ENCODE data around the gene ANKRD49.
A peak's percentile ranks its signal among the peaks of the same experiment; 100 is the strongest.
"Not testable (repeated sequence)": the region's sequence is repeated elsewhere in the genome, so short reads cannot be mapped to it uniquely, and the experiment has no call there.

The ANKRD49 gene

GRCh38 chr11:94477624-94478023, 16.2 kb upstream of the ANKRD49 start:
- peaks cover 16 to 30% of the 10 kb centered on the region in 2 donors for H3K4me1 Mint-ChIP-seq
- peaks cover 38 to 50% of the 10 kb centered on the region in 2 donors for H3K36me3 Mint-ChIP-seq
- DNase-seq (no peak), ATAC-seq (replicated peaks) (no peak)
- H3K27ac Mint-ChIP-seq, result no peak overlapping the region
- H3K9me3 Mint-ChIP-seq, result no peaks in the 10 kb centered on the region
- no peaks in the 10 kb centered on the region for H3K27me3 Mint-ChIP-seq
- no peak overlapping the region for H3K4me3 Mint-ChIP-seq

- H3K27me3 Mint-ChIP-seq, result no peaks in the 10 kb centered on the region
- DNase-seq, result no peak
- H3K27ac Mint-ChIP-seq, result no peak overlapping the region
- H3K4me3 Mint-ChIP-seq, result no peak overlapping the region
- H3K36me3 Mint-ChIP-seq, result peaks cover 34 to 44% of the 10 kb centered on the region in 2 donors
- no peak for ATAC-seq (replicated peaks)
- H3K9me3 Mint-ChIP-seq, result no peaks in the 10 kb centered on the region
- H3K4me1 Mint-ChIP-seq, result peaks cover 5 to 11% of the 10 kb centered on the region in 2 donors
These were observed 12.4 kb upstream of the ANKRD49 start for GRCh38 chr11:94481342-94481741.

GRCh38 chr11:94486068-94486467, 7.7 kb upstream of the ANKRD49 start:
- DNase-seq, result no peak
- ATAC-seq (replicated peaks), result no peak
- H3K36me3 Mint-ChIP-seq, result peaks cover 50 to 62% of the 10 kb centered on the region in 2 donors
- H3K27ac Mint-ChIP-seq, result no peak overlapping the region
- H3K27me3 Mint-ChIP-seq, result no peaks in the 10 kb centered on the region
- no peaks in the 10 kb centered on the region for H3K9me3 Mint-ChIP-seq
- no peak overlapping the region for H3K4me3 Mint-ChIP-seq
- peaks cover 1 to 10% of the 10 kb centered on the region in 2 donors for H3K4me1 Mint-ChIP-seq

GRCh38 chr11:94494126-94494680, 419 bp downstream of the ANKRD49 start:
- Mint-ChIP-seq H3K36me3 (peaks cover 16 to 18% of the 10 kb centered on the region in 2 donors), H3K9me3 (no peaks in the 10 kb centered on the region), H3K4me1 (peaks cover 5 to 29% of the 10 kb centered on the region in 2 donors), H3K27me3 (no peaks in the 10 kb centered on the region), H3K27ac (peak overlapping the region; percentile 97), H3K4me3 (peak overlapping the region; percentile 93 to 94)
- peak; percentile 74 to 76 for ATAC-seq (replicated peaks)
- no peak for DNase-seq

- H3K4me1 Mint-ChIP-seq, result peaks cover 1 to 5% of the 10 kb centered on the region in 2 donors
- no peaks in the 10 kb centered on the region for H3K9me3 Mint-ChIP-seq
- no peak overlapping the region for H3K27ac Mint-ChIP-seq
- no peak overlapping the region for H3K4me3 Mint-ChIP-seq
- no peaks in the 10 kb centered on the region for H3K27me3 Mint-ChIP-seq
- DNase-seq (no peak), ATAC-seq (replicated peaks) (no peak)
- peaks cover 10 to 26% of the 10 kb centered on the region in 2 donors for H3K36me3 Mint-ChIP-seq
These were observed 6.4 kb downstream of the ANKRD49 start for GRCh38 chr11:94500181-94500580.

GRCh38 chr11:94501522-94501921, 7.7 kb downstream of the ANKRD49 start:
- H3K4me1 Mint-ChIP-seq, result no peaks in the 10 kb centered on the region
- no peak overlapping the region for H3K4me3 Mint-ChIP-seq
- H3K9me3 Mint-ChIP-seq, result no peaks in the 10 kb centered on the region
- no peak overlapping the region for H3K27ac Mint-ChIP-seq
- H3K27me3 Mint-ChIP-seq, result no peaks in the 10 kb centered on the region
- DNase-seq (no peak), ATAC-seq (replicated peaks) (no peak)
- H3K36me3 Mint-ChIP-seq, result peaks cover 10 to 25% of the 10 kb centered on the region in 2 donors

- no peak for DNase-seq
- no peaks in the 10 kb centered on the region for H3K27me3 Mint-ChIP-seq
These were observed 11.0 kb downstream of the ANKRD49 start for GRCh38 chr11:94504689-94505293.

GRCh38 chr11:94506513-94506912, 12.7 kb downstream of the ANKRD49 start:
- not testable (repeated sequence) for DNase-seq; ATAC-seq (replicated peaks); H3K9me3 Mint-ChIP-seq; H3K36me3 Mint-ChIP-seq; H3K4me3 Mint-ChIP-seq; H3K4me1 Mint-ChIP-seq; H3K27ac Mint-ChIP-seq
- peaks cover 9 to 12% of the 10 kb centered on the region in 2 donors for H3K27me3 Mint-ChIP-seq

More at GRCh38 chr11:94504689-94505293, 11.0 kb downstream of the ANKRD49 start:
- ATAC-seq (replicated peaks), result peak; percentile 49 to 72
- no peak overlapping the region for H3K4me3 Mint-ChIP-seq
- H3K9me3 Mint-ChIP-seq, result no peaks in the 10 kb centered on the region
- H3K36me3 Mint-ChIP-seq, result peaks cover 5 to 12% of the 10 kb centered on the region in 2 donors
- no peak overlapping the region for H3K27ac Mint-ChIP-seq
- no peaks in the 10 kb centered on the region for H3K4me1 Mint-ChIP-seq

- Mint-ChIP-seq H3K27ac (no peak overlapping the region), H3K9me3 (no peaks in the 10 kb centered on the region), H3K36me3 (peaks cover 0 to 4% of the 10 kb centered on the region in 2 donors), H3K4me1 (peaks cover 7% of the 10 kb centered on the region in 2 donors), H3K4me3 (no peak overlapping the region), H3K27me3 (peaks cover 19 to 21% of the 10 kb centered on the region in 2 donors)
- ATAC-seq (replicated peaks) (no peak), DNase-seq (no peak)
These were observed 13.7 kb downstream of the ANKRD49 start for GRCh38 chr11:94507485-94507884.

- ATAC-seq (replicated peaks), result peak; percentile 87 to 90
- H3K27ac Mint-ChIP-seq, result peak within 1 kb of the TSS; percentile 20
- no peaks in the 10 kb centered on the region for H3K36me3 Mint-ChIP-seq
- DNase-seq, result peak; percentile 26
- H3K9me3 Mint-ChIP-seq, result no peaks in the 10 kb centered on the region
- H3K4me3 Mint-ChIP-seq, result peak within 1 kb of the TSS; percentile 83 to 86
- peaks cover 9 to 10% of the 10 kb centered on the region in 2 donors for H3K4me1 Mint-ChIP-seq
- H3K27me3 Mint-ChIP-seq, result peaks cover 38 to 49% of the 10 kb centered on the region in 2 donors
These were observed 18.4 kb downstream of the ANKRD49 start, which contains the start of gene C11orf97 for GRCh38 chr11:94511932-94512781. TSS of gene C11orf97 (plus strand) at chr11:94512461. CDS start at chr11:94512529, 68 bp downstream.

- no peak overlapping the region for H3K4me3 Mint-ChIP-seq
- DNase-seq, result no peak
- no peaks in the 10 kb centered on the region for H3K9me3 Mint-ChIP-seq
- H3K4me1 Mint-ChIP-seq, result peaks cover 9 to 10% of the 10 kb centered on the region in 2 donors
- ATAC-seq (replicated peaks), result peak in 1 of 2 donors; percentile 8
- H3K27me3 Mint-ChIP-seq, result peaks cover 38 to 49% of the 10 kb centered on the region in 2 donors
- H3K36me3 Mint-ChIP-seq, result no peaks in the 10 kb centered on the region
- H3K27ac Mint-ChIP-seq, result no peak overlapping the region
These were observed 19.3 kb downstream of the ANKRD49 start for GRCh38 chr11:94513091-94513490.

- Mint-ChIP-seq H3K36me3 (no peaks in the 10 kb centered on the region), H3K27ac (no peak overlapping the region), H3K4me3 (no peak overlapping the region), H3K9me3 (no peaks in the 10 kb centered on the region), H3K4me1 (peaks cover 9 to 10% of the 10 kb centered on the region in 2 donors), H3K27me3 (peaks cover 37 to 49% of the 10 kb centered on the region in 2 donors)
- DNase-seq, result no peak
- ATAC-seq (replicated peaks), result no peak
These were observed 21.6 kb downstream of the ANKRD49 start for GRCh38 chr11:94515398-94515797.

- Mint-ChIP-seq H3K4me1 (peaks cover 9 to 10% of the 10 kb centered on the region in 2 donors), H3K27me3 (peaks cover 26 to 35% of the 10 kb centered on the region in 2 donors), H3K27ac (no peak overlapping the region), H3K36me3 (no peaks in the 10 kb centered on the region), H3K4me3 (no peak overlapping the region), H3K9me3 (no peaks in the 10 kb centered on the region)
- no peak for ATAC-seq (replicated peaks)
- no peak for DNase-seq
These were observed 22.9 kb downstream of the ANKRD49 start for GRCh38 chr11:94516725-94517124.

GRCh38 chr11:94518300-94518699, 24.5 kb downstream of the ANKRD49 start:
- H3K4me1 Mint-ChIP-seq, result no peaks in the 10 kb centered on the region
- no peak for ATAC-seq (replicated peaks)
- no peak overlapping the region for H3K27ac Mint-ChIP-seq
- no peaks in the 10 kb centered on the region for H3K36me3 Mint-ChIP-seq
- no peak for DNase-seq
- no peaks in the 10 kb centered on the region for H3K9me3 Mint-ChIP-seq
- no peak overlapping the region for H3K4me3 Mint-ChIP-seq
- H3K27me3 Mint-ChIP-seq, result peaks cover 13 to 20% of the 10 kb centered on the region in 2 donors

Measured in stimulated activated naive B cell treated with anti-CD40 and anti-IgM and Interleukin-4, amounts not matched to agents 10 μg/mL and 1 μg/mL and 100 μg/mL, for 72 hours (primary cell).